K562 (cell line): ENCODE measurements around the gene TMEM237. TPM values are rescaled to one million over a fixed set of nuclear protein-coding genes. Genes with fewer than 3 reads are reported as not detected.

ENCODE experiments used
- ATAC-seq: fragments of 200-7000 bp; cut with Tn5 transposase; 3 replicates; pipeline ENCODE4 v1.9.1; 2020; ENCODE audit warnings: moderate library complexity
- BruUV-seq: library from RNA; stranded (reverse); fragments of 400-500 nt; replicated peaks from 2 replicates; lab custom pipeline; 2021; lab: Mats Ljungman, UMichigan
- CTCF ChIA-PET: fragments of 300-600 bp; formaldehyde crosslinking; extraction: SDS; loops from one replicate; lab custom pipeline; 2021; ENCODE audit warnings: low intra/inter-chr PET ratio; lab: Yijun Ruan, JAX
- POLR2A ChIA-PET: fragments of 300-600, 350-650 bp; sonication (Branson Sonifier 250); formaldehyde crosslinking; extraction: SDS; loops from one replicate; lab custom pipeline; 2021; ENCODE audit warnings: antibody characterized with exemption, inconsistent platforms; lab: Yijun Ruan, JAX
- DNase-seq, 4 experiments: peaks; one replicate each; pipeline versions ENCODE4 v3.0.0 to v3.0.0-alpha.2; 2011 to 2018; ENCODE audit warnings: low spot score in 3 of 4, mixed read lengths in 3 of 4; ENCODE audit errors: extremely low read depth in 1 of 4
- FAIRE-seq: peaks from 2 replicates; lab custom pipeline; 2011; peaks lifted over from hg19 to GRCh38; lab: Jason Lieb, UNC
- H2AFZ ChIP-seq: 2 replicates; pipeline ENCODE4 v1.6.0; 2011; ENCODE audit warnings: low read depth, low read length, control low read depth, inconsistent platforms
- H3K27ac ChIP-seq: fragments of 200-600 bp; 3 replicates; pipeline ENCODE4 v1.8.0; 2011; ENCODE audit warnings: low read depth, mild to moderate bottlenecking, control low read depth, inconsistent platforms, low read length, moderate library complexity, mixed read lengths; ENCODE audit errors: extremely low read depth
- H3K27me3 ChIP-seq, 2 experiments: fragments of 300-600 bp in 1 of 2; 2 replicates in 1 of 2; 3 replicates in 1 of 2; pipeline versions ENCODE4 v1.6.0 to v1.8.0; 2011; ENCODE audit warnings: inconsistent platforms in 2 of 2, low read length in 2 of 2, mild to moderate bottlenecking in 1 of 2, mixed read lengths in 1 of 2, moderate library complexity in 1 of 2; ENCODE audit not compliant: control insufficient read depth in 2 of 2, insufficient read depth in 2 of 2
- H3K36me3 ChIP-seq: fragments of 300-600 bp; 3 replicates; pipeline ENCODE4 v1.8.0; 2011; ENCODE audit warnings: mild to moderate bottlenecking, low read length, inconsistent platforms; ENCODE audit not compliant: control insufficient read depth, insufficient read depth
- H3K4me1 ChIP-seq, 2 experiments: fragments of 200-600 bp in 1 of 2; replicated peaks in 1 of 2; 2 replicates in 1 of 2; 3 replicates in 1 of 2; pipeline versions ENCODE4 v1.5.1 to v1.8.0; 2011; ENCODE audit warnings: inconsistent platforms in 2 of 2, low read length in 2 of 2, mild to moderate bottlenecking in 1 of 2, mixed read lengths in 1 of 2, moderate library complexity in 1 of 2; ENCODE audit not compliant: control insufficient read depth in 2 of 2, insufficient read depth in 2 of 2
- H3K4me2 ChIP-seq: 2 replicates; pipeline ENCODE4 v1.6.1; 2011; ENCODE audit warnings: low read length, control low read depth, inconsistent platforms, mixed read lengths; ENCODE audit not compliant: insufficient read depth
- H3K4me3 ChIP-seq: fragments of 200-600 bp; sonication (generic), shearing (Covaris generic); 2 replicates; pipeline ENCODE4 v1.5.1; 2016; ENCODE audit warnings: control low read depth, inconsistent platforms
- H3K79me2 ChIP-seq: fragments of 200-600 bp; 3 replicates; pipeline ENCODE4 v1.8.0; 2011; ENCODE audit warnings: low read length, inconsistent platforms; ENCODE audit not compliant: control insufficient read depth, insufficient read depth
- H3K9ac ChIP-seq, 2 experiments: 2 replicates each; pipeline versions ENCODE4 v1.6.0 to v1.6.1; 2011; ENCODE audit warnings: low read depth in 2 of 2, low read length in 2 of 2, control low read depth in 1 of 2, inconsistent platforms in 1 of 2, mild to moderate bottlenecking in 1 of 2, mixed read lengths in 1 of 2; ENCODE audit not compliant: insufficient read depth in 1 of 2
- H3K9me1 ChIP-seq: one replicate; pipeline ENCODE4 v1.6.0; 2011; ENCODE audit warnings: inconsistent platforms, mild to moderate bottlenecking, low read length, moderate library complexity; ENCODE audit not compliant: control insufficient read depth, insufficient read depth
- H3K9me3 ChIP-seq: replicated peaks from 2 replicates; pipeline ENCODE4 v1.5.1; 2011; ENCODE audit warnings: low read depth, low read length, inconsistent platforms; ENCODE audit not compliant: control insufficient read depth, insufficient read depth
- H4K20me1 ChIP-seq: replicated peaks from 2 replicates; pipeline ENCODE4 v1.6.1; 2011; ENCODE audit warnings: low read length, inconsistent platforms, mixed read lengths; ENCODE audit not compliant: control insufficient read depth, insufficient read depth
- ADNP ChIP-seq: fragments of 200-800 bp; sonication (Bioruptor generic); IDR thresholded peaks from 2 replicates; pipeline ENCODE4 v1.6.1; 2016; ENCODE audit warnings: missing genetic modification characterization, missing compliant biosample characterization
- E4F1 ChIP-seq: fragments of 250-450 bp; sonication (Bioruptor Pico); IDR thresholded peaks from 2 replicates; pipeline ENCODE4 v1.5.0; 2021; ENCODE audit warnings: mild to moderate bottlenecking, borderline replicate concordance
- GATA2 ChIP-seq: sonication (generic); formaldehyde crosslinking; IDR thresholded peaks from 2 replicates; pipeline ENCODE4 v1.4.0; 2020; ENCODE audit warnings: mild to moderate bottlenecking, missing genetic modification reagents
- PHF20 ChIP-seq: fragments of 450-650 bp; IDR thresholded peaks from 2 replicates; pipeline ENCODE4 v1.6.1; 2018; ENCODE audit not compliant: partially characterized antibody
- RCOR1 ChIP-seq, 2 experiments: IDR thresholded peaks; 2 replicates each; pipeline ENCODE4 v1.6.1; 2012; ENCODE audit warnings: low read depth in 2 of 2, low read length in 2 of 2, borderline replicate concordance in 1 of 2, improper control_type of control experiment in 1 of 2
- SIN3B ChIP-seq: fragments of 450-650 bp; IDR thresholded peaks from 2 replicates; pipeline ENCODE4 v1.6.1; 2017; ENCODE audit warnings: low read depth, mild to moderate bottlenecking, moderate library complexity
- WGBS: fragments of 100-300 bp; shearing (Covaris generic); methylation state at CpG from one replicate; pipeline ENCODE4 v1.1.6; 2016; ENCODE audit warnings: low coverage, mixed read lengths; ENCODE audit not compliant: insufficient coverage; ENCODE audit errors: missing lambda C conversion rate; 5-methylcytosine and 5-hydroxymethylcytosine counted together
- in situ Hi-C: fragments of 300-500 bp; cut with MboI; formaldehyde crosslinking; loops from 4 replicates; pipeline ENCODE4 v1.15.0; 2018; ENCODE audit warnings: inconsistent platforms, mixed read lengths
- intact Hi-C: fragments of 100-400 bp; cut with micrococcal nuclease; formaldehyde crosslinking; loops from 2 replicates; pipeline ENCODE4 v1.14.2; 2022
- polyA plus RNA-seq, 8 experiments: library from polyadenylated mRNA; depleted of rRNA in 4 of 8; stranded (reverse) in 5 of 8; unstranded in 3 of 8; fragments of >200 nt; fragmentation: Nextera tagmentation in 2 of 8; fragmentation: Illumina TruSeq in 1 of 8; extraction: Ambion mirVana in 2 of 8; extraction: Trizol in 1 of 8; gene quantifications; 2 replicates each; pipeline versions ENCODE4 v1.2.1 to v1.2.3, GENCODE V29; 2011 to 2014; ENCODE audit warnings: inconsistent platforms in 1 of 8, missing spikeins in 1 of 8
- total RNA-seq, 7 experiments: library from RNA; depleted of rRNA in 6 of 7; stranded (reverse); fragments of >200 nt in 6 of 7; fragmentation: Illumina TruSeq in 2 of 7; extraction: Trizol in 2 of 7; gene quantifications; 2 replicates each; pipeline versions ENCODE4 v1.2.1 to v1.2.3, GENCODE V29; 2011 to 2021; ENCODE audit warnings: low replicate concordance in 1 of 7
- TF ChIP-seq, protein P1 (sequence below): fragments of 250-450 bp; sonication (Bioruptor Pico); IDR thresholded peaks from 2 replicates; pipeline ENCODE4 v1.5.0; 2021; ENCODE audit warnings: mild to moderate bottlenecking, moderate library complexity
- TF ChIP-seq, protein P2 (sequence below): fragments of 250-450 bp; sonication (Bioruptor Pico); IDR thresholded peaks from 2 replicates; pipeline ENCODE4 v1.8.0; 2022; ENCODE audit warnings: moderate library complexity, mild to moderate bottlenecking, inconsistent platforms

TMEM237 gene
- total and polyA plus RNA-seq, 9 of the 15 experiments (the other 6 are each of a cell fraction or from before 2014, with no cell fraction given): 6.2 to 25.6 (median 17.9) TPM

DNA sequence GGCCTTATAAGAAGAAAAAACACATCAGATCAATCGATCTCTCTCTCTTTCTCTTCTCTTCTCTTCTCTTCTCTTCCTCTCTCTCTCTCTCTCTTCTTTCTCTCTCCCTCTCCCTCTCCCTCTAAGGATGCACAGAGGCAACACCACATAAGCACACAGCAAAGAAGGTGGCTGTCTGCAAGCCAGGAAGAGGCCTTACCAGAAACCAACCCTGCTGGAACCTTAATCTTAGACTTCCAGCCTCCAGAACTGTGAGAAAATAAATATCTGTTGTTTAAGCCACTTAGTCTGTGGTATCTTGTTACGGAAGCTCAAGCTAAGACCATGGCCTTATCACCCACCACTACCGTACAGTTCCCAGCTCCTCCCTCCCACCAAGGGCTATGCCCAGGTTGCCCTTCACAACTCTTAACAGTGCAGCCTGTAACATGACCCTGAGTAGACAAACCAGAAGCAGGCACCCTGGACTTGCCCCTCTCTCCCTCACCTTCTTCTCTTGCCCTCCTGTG lies 25.2 kb upstream of the TMEM237 start:
- ChIA-PET CTCF (no interaction called here), POLR2A (no interaction called here)
- BruUV-seq: no TSS peak
- DNase-seq (no peak), FAIRE-seq (no peak), ATAC-seq (no peak)
- in situ Hi-C loops (no loop called here), intact Hi-C loops (no loop called here)
- Histone ChIP-seq H3K9ac (no peak overlapping the region), H3K4me2 (no peak overlapping the region), H2AFZ (no peak overlapping the region), H3K27me3 (no peaks in the 10 kb centered on the region), H3K4me1 (no peaks in the 10 kb centered on the region; a peak in 1 of 5 replicates), H3K36me3 (no peaks in the 10 kb centered on the region), H3K9me1 (no peaks in the 10 kb centered on the region), H3K27ac (no peak overlapping the region), H3K9me3 (no peaks in the 10 kb centered on the region), H4K20me1 (no peaks in the 10 kb centered on the region), H3K4me3 (no peak overlapping the region), H3K79me2 (no peaks in the 10 kb centered on the region)
- WGBS: 0% methylated on average over 1 of the region's 3 CpGs
- TF ChIP-seq ADNP (tag) (no peak), PHF20 (no peak), E4F1 (CRISPR knock-in tag) (no peak), GATA2 (CRISPR knock-in tag) (no peak), SIN3B (no peak), RCOR1 (IDR thresholded peaks at IDR 0.05; ENCODE audit: borderline replicate concordance in 1 of 2, low read depth in 2 of 2, low read length in 2 of 2) (no peak)
- TF ChIP-seq, protein P1, sequence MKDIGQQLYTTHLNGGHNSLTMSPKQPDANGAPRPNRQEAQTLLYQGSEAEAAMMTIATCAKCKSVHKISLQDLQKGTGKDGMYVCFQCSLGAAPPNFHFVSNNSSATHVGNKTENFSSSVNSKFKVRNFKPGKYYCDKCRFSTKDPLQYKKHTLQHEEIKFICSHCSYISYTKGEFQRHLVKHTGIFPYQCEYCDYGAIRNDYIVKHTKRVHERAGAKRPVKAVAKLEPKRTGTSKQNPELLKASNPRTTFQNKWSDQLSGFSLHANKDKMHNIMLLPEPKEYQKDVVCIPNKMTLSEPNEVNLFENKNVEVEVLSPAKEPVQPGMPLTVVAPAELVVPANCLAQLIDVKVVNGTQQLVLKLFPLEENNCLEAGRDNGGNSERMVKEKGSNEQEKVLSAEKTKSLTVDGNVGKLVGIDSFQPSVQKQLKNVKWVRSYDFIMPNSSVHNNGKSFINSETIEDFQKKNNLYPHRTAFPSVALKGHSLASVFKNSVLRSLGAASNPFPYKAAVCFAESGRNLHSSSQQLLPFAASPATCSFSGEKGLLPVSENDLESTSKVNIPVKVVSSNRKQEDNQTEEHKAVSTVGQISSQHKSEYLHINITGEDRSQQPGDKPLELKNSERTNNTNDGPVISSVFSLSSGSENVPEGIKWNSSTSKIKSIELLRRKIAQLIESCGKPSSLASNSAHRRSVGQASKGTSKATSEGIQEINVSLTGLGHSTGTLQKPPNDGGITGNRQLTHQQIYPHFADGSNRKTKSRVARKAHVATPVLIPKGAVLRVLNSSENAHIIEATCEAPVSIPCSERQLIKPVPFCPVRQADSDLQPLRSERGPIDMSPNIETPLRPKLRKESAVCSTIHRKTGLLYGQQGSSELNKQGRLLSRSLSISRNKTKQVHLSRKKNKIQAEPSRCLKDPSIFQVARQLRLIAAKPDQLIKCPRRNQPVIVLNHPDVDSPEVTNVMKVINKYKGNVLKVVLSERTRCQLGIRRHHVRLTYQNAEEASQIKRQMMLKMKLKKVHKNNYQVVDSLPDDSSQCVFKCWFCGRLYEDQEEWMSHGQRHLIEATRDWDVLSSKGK (CRISPR knock-in tag): no peak
- TF ChIP-seq, protein P2, sequence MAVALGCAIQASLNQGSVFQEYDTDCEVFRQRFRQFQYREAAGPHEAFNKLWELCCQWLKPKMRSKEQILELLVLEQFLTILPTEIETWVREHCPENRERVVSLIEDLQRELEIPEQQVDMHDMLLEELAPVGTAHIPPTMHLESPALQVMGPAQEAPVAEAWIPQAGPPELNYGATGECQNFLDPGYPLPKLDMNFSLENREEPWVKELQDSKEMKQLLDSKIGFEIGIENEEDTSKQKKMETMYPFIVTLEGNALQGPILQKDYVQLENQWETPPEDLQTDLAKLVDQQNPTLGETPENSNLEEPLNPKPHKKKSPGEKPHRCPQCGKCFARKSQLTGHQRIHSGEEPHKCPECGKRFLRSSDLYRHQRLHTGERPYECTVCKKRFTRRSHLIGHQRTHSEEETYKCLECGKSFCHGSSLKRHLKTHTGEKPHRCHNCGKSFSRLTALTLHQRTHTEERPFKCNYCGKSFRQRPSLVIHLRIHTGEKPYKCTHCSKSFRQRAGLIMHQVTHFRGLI (CRISPR knock-in tag): no peak
